GM04503 (cell line): Measurements from ENCODE around the gene EXOC3L2.

Source experiments
- DNase-seq: peaks from one replicate; pipeline ENCODE4 v3.0.0-alpha.2; 2012; ENCODE audit warnings: low read depth

The EXOC3L2 gene

GRCh38 chr19:45218911-45219743 lies 26.1 kb downstream of the EXOC3L2 start:
- no peak for DNase-seq

- DNase-seq = no peak
These were observed 26.8 kb downstream of the EXOC3L2 start for GRCh38 chr19:45218426-45218825.

- no peak for DNase-seq
These were observed 27.3 kb downstream of the EXOC3L2 start for GRCh38 chr19:45217957-45218334.

GRCh38 chr19:45217193-45217956 lies 27.8 kb downstream of the EXOC3L2 start:
- DNase-seq = no peak

- DNase-seq = no peak
These were observed 28.5 kb downstream of the EXOC3L2 start for GRCh38 chr19:45216667-45217066.

- DNase-seq = no peak
These were observed 29.6 kb downstream of the EXOC3L2 start for GRCh38 chr19:45215391-45216191.

- DNase-seq = no peak
These were observed 32.2 kb downstream of the EXOC3L2 start for GRCh38 chr19:45213031-45213430.

GRCh38 chr19:45211751-45212381 lies 33.3 kb downstream of the EXOC3L2 start:
- no peak for DNase-seq

- DNase-seq = no peak
These were observed 38.9 kb downstream of the EXOC3L2 start for GRCh38 chr19:45206328-45206727.

GRCh38 chr19:45205810-45206209 lies 39.4 kb downstream of the EXOC3L2 start:
- no peak for DNase-seq

GRCh38 chr19:45202637-45203036 lies 42.6 kb downstream of the EXOC3L2 start:
- no peak for DNase-seq

GRCh38 chr19:45200568-45200967 lies 44.6 kb downstream of the EXOC3L2 start:
- no peak for DNase-seq

- peak; percentile 45 for DNase-seq
These were observed 49.4 kb downstream of the EXOC3L2 start for GRCh38 chr19:45195764-45196163.

GRCh38 chr19:45191375-45191774 lies 53.8 kb downstream of the EXOC3L2 start:
- DNase-seq = no peak

GRCh38 chr19:45189971-45190370 lies 55.2 kb downstream of the EXOC3L2 start:
- DNase-seq = no peak

- no peak for DNase-seq
These were observed 57.6 kb downstream of the EXOC3L2 start for GRCh38 chr19:45187421-45188100.

- DNase-seq = no peak
These were observed 58.5 kb downstream of the EXOC3L2 start for GRCh38 chr19:45186509-45187334.

- no peak for DNase-seq
These were observed 61.1 kb downstream of the EXOC3L2 start for GRCh38 chr19:45184115-45184514.

- no peak for DNase-seq
These were observed 62.4 kb downstream of the EXOC3L2 start for GRCh38 chr19:45182758-45183157.

- no peak for DNase-seq
These were observed 64.3 kb downstream of the EXOC3L2 start for GRCh38 chr19:45180936-45181335.
